GM04503 (cell line): ENCODE results near the gene IL9R.
"Not testable (repeated sequence)": the region's sequence is repeated elsewhere in the genome, so short reads cannot be mapped to it uniquely, and the experiment has no call there.

Source experiments
- DNase-seq: peaks from one replicate; pipeline ENCODE4 v3.0.0-alpha.2; 2012; ENCODE audit warnings: low read depth

Gene IL9R

DNA sequence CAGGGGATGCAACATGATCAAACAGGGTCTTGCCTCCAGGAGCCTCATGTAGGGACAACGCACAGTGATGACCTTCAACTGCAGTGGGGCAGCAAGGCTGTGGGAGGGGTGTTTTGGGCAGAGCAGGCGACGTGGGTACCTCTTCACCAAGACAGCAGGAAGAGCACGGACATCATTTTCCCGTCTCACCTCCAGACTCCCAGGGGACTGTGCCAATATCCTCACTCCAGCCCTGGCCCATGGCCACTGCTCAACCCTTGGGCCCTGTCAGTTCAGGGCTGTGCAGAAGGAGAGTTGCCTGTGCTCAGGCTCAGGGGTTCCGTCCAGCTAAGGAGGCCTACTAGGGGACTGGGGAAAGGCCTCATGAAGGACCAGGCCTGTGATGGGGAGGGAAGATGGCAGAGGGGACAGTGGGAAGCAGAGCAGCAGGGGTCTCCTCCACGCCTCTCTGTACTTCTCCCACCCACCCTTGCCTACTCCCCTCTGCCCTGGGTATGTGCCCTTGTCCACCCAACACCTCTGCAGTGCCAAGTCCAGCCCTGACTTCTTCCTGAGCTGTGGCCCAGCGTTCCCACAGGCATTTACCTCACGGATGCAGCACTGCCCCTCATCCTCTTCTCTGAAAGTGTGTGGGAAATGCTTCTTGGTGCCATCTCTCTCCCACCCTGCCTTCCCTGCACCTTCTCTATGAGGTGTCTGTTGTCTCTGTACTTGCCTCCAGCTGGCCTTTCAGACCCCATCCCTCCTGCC lies 1.4 kb downstream of the IL9R start:
- DNase-seq = no peak

GRCh38 chrX:155999751-156000150 lies 2.3 kb downstream of the IL9R start:
- DNase-seq = not testable (repeated sequence)

DNA sequence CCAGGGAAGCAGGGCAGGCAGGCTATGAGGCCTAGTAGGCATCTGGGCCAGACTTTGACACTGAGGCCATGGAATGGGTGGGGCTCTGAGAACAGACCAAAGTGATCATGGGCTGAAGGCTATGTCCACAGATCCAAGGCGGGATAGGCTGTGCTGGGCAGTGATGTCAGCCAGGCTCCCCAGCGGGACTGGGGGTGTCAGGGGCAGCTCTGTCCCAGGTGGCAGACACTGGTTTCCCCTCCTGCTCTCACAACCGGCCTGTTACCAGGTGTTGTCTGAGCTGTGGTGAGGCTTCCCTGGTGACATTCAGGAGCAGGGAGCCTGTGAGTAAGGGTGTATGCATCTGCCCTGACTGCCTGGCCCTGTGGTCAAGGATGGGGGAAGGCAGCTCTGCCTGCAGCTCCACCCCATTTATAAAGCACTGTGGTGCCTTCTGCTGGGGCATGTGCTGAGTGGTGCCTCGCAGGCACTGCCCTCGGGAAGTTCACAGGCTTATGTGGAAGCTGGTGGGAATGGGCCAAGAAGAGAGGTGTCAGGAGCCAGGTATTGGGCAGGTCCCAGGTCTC lies 2.9 kb downstream of the IL9R start:
- DNase-seq = no peak

- no peak for DNase-seq
Observed at GRCh38 chrX:156001001-156001666, 3.6 kb downstream of the IL9R start.

GRCh38 chrX:156001667-156002021 lies 4.1 kb downstream of the IL9R start:
- no peak for DNase-seq

GRCh38 chrX:156002507-156002906 lies 5.0 kb downstream of the IL9R start:
- DNase-seq = no peak

- no peak for DNase-seq
Observed at GRCh38 chrX:156003486-156004185, 6.1 kb downstream of the IL9R start.

DNA sequence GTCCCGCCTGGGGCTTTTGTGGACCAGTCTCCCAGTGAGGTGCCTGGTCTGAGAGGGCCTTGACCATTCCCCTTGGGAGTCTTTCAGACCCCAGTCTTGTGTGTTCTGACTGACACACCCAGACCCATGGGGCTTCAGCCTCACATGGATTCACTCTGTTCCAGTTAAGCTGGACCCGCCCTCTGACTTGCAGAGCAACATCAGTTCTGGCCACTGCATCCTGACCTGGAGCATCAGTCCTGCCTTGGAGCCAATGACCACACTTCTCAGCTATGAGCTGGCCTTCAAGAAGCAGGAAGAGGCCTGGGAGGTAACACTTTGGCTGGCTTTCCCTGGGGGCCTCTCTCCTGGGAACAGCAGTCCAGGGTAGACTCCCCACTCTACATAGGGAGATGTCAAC lies 6.8 kb downstream of the IL9R start:
- no peak for DNase-seq

DNA sequence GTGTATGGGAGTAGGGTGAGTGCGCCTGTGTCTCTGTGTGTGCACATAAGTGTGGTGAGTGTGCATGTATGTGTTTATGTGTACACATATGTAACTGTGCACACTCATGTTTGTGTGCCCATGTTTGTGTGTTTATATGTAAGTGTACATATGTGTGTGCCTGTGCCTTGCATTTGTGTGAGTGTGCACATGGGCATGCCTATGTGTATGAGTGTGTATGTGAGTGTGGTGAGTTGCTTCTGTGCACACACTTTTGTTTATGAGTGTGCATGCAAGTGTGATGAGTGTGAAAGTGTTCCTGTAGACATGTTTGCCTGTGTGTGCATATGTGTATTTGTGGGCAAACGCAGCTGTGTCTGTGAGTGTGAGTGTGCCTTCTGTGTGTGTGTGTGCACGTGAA lies 7.2 kb downstream of the IL9R start:
- no peak for DNase-seq

DNA sequence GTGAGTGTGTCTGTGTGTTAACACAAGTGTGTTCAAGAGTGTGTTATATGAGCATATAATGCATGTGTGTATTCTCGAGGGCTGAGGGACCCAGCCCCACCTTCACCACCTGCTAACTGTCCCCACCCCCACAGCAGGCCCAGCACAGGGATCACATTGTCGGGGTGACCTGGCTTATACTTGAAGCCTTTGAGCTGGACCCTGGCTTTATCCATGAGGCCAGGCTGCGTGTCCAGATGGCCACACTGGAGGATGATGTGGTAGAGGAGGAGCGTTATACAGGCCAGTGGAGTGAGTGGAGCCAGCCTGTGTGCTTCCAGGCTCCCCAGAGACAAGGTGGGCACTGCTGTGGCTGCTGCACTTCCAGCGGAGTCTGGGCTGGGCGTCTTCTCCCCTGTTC lies 7.6 kb downstream of the IL9R start:
- no peak for DNase-seq

DNA sequence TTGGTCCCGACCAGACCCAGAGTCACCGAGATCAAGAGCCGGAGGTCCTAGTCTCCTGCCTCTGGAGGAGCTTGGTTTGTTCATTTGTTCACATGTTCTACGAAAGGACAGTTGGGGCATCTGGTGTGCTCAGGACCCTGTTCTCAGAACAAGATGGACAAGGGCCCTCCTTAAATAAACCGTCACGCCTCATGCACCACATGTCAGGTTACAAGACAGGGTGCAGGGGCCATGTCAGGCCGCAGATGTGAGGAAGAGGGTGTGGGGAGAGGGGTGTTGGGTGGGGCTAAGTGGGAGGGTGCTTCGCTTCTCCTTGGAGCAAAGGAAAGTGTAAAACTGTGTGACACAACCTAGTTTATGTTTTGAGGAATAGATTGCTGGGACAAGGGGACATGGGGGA lies 9.0 kb downstream of the IL9R start:
- DNase-seq = not testable (repeated sequence)

DNA sequence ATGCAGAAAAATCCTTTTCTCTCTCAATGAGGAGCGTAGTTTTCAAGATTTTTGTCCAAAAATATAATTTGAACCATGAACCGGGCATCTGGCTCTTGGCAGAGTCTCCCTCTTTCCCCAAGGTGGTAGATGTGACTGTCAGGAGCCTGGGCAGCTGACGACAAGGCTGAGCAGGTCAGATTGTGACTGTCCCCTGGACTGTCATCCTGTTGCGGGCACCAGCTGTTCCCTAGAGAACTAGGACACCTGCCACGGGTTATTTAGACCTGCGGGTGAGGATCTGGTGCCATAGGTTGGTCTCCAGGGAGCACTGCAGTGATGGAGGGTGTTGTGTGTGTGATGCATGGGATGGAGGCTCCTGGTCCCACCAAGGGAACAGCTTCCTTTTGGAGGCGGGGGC lies 10.9 kb downstream of the IL9R start:
- not testable (repeated sequence) for DNase-seq

DNA sequence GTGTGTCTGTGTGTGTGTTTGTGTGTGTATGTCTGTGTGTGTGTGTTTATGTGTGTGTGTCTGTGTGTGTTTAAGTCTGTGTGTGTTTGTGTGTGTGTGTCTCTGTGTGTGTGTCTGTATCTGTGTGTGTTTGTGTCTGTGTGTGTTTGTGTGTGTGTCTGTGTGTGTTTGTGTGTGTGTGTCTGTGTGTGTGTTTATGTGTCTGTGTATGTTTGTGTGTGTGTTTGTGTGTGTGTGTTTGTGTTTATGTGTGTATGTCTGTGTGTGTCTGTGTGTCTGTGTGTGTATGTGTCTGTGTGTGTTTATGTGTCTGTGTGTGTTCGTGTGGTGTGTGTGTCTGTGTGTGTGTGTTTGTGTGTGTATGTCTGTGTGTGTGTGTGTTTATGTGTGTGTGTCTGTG lies 11.4 kb downstream of the IL9R start:
- DNase-seq = no peak

DNA sequence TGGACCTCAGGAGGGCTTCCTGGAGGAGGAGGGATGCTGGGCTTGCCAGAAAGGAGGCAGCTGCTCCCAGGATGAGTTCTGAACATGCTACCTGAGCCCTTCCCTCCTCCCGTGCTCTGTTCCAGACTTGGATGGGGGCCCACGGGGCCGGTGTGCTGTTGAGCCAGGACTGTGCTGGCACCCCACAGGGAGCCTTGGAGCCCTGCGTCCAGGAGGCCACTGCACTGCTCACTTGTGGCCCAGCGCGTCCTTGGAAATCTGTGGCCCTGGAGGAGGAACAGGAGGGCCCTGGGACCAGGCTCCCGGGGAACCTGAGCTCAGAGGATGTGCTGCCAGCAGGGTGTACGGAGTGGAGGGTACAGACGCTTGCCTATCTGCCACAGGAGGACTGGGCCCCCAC lies 12.2 kb downstream of the IL9R start:
- DNase-seq = not testable (repeated sequence)

- DNase-seq = not testable (repeated sequence)
Observed at GRCh38 chrX:156013286-156013953, 15.9 kb downstream of the IL9R start.

DNA sequence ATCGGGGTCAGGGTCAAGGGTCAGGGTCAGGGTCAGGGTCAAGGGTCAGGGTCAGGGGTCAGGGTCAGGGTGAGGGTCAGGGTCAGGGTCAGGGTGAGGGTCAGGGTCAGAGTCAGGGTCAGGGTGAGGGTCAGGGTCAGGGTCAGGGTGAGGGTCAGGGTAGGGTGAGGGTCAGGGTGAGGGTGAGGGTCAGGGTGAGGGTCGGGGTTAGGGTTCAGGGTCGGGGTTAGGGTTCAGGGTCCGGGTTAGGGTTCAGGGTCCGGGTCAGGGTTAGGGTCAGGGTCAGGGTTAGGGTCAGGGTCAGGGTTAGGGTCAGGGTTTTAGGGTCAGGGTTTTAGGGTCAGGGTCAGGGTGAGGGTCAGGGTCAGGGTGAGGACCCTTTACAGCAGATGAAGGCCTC lies 22.4 kb downstream of the IL9R start:
- DNase-seq = not testable (repeated sequence)

GRCh38 chrX:156023002-156023401 lies 25.5 kb downstream of the IL9R start:
- DNase-seq = not testable (repeated sequence)

DNA sequence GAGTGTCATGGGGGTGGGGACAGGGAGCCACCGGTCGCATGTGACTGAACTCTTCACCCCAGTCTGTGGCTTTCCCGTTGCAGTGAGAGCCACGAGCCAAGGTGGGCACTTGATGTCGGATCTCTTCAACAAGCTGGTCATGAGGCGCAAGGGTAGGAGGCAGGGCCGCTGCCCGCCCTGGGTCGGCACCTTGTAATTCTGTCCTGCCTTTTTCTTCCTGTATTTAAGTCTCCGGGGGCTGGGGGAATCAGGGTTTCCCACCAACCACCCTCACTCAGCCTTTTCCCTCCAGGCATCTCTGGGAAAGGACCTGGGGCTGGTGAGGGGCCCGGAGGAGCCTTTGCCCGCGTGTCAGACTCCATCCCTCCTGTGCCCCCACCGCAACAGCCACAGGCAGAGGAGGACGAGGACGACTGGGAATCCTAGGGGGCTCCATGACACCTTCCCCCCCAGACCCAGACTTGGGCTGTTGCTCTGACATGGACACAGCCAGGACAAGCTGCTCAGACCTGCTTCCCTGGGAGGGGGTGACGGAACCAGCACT lies 27.5 kb downstream of the IL9R start:
- not testable (repeated sequence) for DNase-seq

GRCh38 chrX:156028653-156029237 lies 31.2 kb downstream of the IL9R start:
- DNase-seq = not testable (repeated sequence)

- not testable (repeated sequence) for DNase-seq
Observed at GRCh38 chrX:156029296-156029695, 31.8 kb downstream of the IL9R start.

GRCh38 chrX:156029707-156030442 lies 32.4 kb downstream of the IL9R start:
- DNase-seq = not testable (repeated sequence)
